Fibroblast of mammary gland (primary cell): ENCODE data around the gene MAP7.

Experiments
- DNase-seq: peaks from one replicate; pipeline ENCODE4 v3.0.0-alpha.2; 2010; ENCODE audit warnings: low read depth
- H3K4me3 ChIP-seq: 2 replicates; pipeline ENCODE4 v1.5.1; 2011; ENCODE audit warnings: low read depth, mild to moderate bottlenecking, low read length, moderate library complexity; ENCODE audit not compliant: control insufficient read depth
- TF ChIP-seq, protein P1 (sequence below): conservative IDR thresholded peaks from 2 replicates; pipeline ENCODE4 v1.5.1; 2011; ENCODE audit warnings: low read depth, low read length, inconsistent platforms; ENCODE audit not compliant: control insufficient read depth, insufficient read depth

Gene MAP7

DNA sequence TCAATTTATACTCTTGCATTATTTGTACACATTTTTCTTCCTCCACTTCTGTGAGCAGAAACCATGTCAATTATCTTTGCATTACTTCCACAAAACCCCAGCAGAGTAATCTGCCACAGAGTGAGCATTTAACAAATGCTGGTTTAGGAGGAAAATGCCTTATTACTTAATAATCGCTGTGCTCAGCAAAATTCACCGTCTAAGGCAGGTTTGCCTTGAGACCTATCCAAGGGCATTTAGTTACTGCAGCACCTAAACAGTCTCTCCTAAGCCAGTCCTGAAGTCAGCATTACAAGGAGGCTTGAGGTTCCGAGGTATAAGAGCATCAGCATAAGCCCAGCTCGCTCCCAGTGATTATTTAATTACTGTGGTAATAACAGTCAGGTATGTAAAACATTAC is 28.3 kb downstream of the MAP7 start:
- H3K4me3 ChIP-seq: no peak overlapping the region
- TF ChIP-seq, protein P1, sequence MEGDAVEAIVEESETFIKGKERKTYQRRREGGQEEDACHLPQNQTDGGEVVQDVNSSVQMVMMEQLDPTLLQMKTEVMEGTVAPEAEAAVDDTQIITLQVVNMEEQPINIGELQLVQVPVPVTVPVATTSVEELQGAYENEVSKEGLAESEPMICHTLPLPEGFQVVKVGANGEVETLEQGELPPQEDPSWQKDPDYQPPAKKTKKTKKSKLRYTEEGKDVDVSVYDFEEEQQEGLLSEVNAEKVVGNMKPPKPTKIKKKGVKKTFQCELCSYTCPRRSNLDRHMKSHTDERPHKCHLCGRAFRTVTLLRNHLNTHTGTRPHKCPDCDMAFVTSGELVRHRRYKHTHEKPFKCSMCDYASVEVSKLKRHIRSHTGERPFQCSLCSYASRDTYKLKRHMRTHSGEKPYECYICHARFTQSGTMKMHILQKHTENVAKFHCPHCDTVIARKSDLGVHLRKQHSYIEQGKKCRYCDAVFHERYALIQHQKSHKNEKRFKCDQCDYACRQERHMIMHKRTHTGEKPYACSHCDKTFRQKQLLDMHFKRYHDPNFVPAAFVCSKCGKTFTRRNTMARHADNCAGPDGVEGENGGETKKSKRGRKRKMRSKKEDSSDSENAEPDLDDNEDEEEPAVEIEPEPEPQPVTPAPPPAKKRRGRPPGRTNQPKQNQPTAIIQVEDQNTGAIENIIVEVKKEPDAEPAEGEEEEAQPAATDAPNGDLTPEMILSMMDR: no peak
- no peak for DNase-seq

DNA sequence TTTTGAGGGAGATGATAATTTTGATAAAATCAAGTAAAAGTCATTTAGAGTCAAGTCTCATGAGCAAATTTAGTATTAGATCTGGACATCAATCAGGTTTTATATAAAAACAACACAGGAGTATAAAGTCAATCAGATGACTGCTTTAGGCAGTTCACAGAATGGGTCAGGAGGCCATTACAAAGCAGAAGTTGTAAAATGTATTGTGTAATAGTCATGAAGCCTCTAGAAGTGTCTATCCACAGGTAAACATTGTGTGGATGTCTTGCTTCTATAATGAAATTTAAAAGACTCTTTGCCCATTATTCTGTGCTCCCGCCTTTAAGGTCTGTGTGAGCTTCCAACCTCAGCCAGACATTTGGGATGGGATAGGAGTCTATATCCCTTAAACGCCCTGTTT is 28.8 kb downstream of the MAP7 start:
- TF ChIP-seq, protein P1: no peak
- H3K4me3 ChIP-seq: no peak overlapping the region
- no peak for DNase-seq

DNA sequence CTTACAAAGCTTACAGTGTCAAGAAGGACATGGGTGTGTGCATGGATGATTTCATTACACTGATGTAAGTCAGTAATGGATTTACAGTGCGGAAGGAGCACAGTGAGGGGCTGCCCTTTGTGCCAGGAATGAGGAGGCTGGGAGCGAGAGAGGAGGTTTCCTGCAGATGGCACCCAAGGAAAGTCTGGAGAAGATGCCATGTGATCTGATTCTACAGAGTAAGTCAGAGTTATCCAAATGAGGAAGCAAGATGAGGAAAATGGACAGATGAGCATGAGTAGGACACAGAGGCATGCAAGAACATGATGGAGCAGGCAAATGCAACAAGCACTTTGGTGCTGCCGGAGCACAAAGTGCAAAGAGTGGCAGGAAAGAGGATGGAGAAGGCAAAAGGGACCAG is 29.7 kb downstream of the MAP7 start:
- DNase-seq: no peak
- TF ChIP-seq, protein P1: no peak
- H3K4me3 ChIP-seq: no peak overlapping the region

DNA sequence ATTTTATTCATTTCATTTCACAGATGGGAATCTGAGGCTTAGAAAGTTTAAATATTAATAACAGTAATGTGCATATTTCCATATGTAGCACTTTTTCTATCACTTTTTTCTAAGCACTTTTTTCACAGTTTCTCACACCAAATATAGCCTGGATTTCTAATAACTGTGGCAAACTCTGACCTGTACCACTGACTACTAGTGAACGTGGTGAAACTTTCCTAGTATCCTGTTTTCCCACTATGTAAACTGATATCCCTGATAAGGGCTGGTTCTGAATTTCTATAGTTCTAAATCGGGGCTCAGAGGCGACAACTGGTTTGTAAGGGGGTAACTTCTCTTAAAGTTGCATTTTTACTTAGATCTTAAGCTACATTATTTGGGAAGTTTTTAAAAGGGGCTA is 32.6 kb downstream of the MAP7 start:
- TF ChIP-seq, protein P1: no peak
- no peak for DNase-seq
- no peak overlapping the region for H3K4me3 ChIP-seq

DNA sequence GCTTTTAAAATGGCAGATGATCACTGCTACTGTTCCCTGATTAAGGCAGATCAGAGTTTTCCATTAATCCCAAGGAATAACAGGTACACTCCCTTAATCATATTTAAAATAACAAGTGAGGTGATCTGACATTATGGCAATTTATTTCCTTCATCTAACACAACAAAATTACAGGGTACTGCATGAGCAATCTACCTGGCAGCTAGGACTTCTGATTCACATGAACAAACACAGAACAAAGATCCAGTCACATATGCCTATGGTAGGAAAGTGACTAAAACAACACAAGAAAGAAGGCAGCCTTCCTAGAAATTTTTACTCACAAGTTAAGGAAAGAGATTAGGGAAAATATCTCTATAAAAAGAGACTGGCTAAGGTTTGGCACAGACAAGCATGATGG is 33.2 kb downstream of the MAP7 start:
- TF ChIP-seq, protein P1: no peak
- no peak for DNase-seq
- no peak overlapping the region for H3K4me3 ChIP-seq

DNA sequence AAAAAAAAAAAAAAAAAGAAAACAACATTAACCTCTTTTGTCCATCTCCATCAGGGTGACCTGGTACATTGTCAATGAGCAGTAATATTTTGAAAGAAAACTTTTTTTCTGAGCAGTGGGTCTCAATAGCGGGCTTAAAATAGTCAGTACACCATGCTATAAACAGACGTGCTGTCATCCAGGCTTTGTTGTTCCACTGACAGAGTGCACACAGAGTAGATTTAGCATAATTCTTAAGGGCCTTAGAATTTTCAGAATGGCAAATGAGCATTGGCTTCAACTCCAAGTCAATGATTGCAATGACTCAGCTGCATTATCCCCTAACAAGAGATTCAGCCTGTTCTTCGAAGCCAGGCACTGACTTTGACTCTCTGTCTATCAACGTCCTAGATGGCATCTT is 35.6 kb downstream of the MAP7 start:
- no peak for DNase-seq
- TF ChIP-seq, protein P1: no peak

DNA sequence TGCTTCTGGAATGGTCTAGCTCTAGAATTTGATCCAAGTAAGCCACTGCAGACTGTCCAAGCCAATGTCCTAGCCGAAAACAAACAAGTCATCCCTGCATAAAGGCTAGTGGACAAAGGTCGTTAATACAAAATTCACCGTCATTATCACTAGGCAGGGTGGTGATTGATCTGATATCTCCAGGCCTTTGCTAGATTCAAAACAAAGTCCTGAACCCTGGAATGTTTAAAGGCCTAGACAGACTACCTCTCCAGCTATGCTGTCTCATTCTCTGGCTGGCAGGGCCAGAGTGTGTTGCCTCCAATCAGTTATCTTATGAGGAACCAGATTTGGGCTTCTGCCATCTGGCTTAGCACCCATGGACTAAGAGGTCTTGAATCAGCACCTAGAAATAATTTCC is 38.3 kb downstream of the MAP7 start:
- TF ChIP-seq, protein P1: no peak
- no peak overlapping the region for H3K4me3 ChIP-seq
- no peak for DNase-seq

More for the DNA sequence above, 35.6 kb downstream of the MAP7 start:
- no peak overlapping the region for H3K4me3 ChIP-seq
